Astrocyte (in vitro differentiated cells and primary cell): ENCODE data around the gene KRT77. TPM values are rescaled to one million over a fixed set of nuclear protein-coding genes. Genes with fewer than 3 reads are reported as not detected.

Experiments
- DNase-seq: peaks from one replicate; pipeline ENCODE4 v3.0.0-alpha.2; 2010; ENCODE audit warnings: low read depth
- FAIRE-seq: peaks from 2 replicates; lab custom pipeline; 2011; peaks lifted over from hg19 to GRCh38; lab: Jason Lieb, UNC
- H2AFZ ChIP-seq: 2 replicates; pipeline ENCODE4 v1.6.0; 2012; ENCODE audit warnings: low read depth, low read length, inconsistent platforms
- H3K27ac ChIP-seq: 2 replicates; pipeline ENCODE4 v1.5.1; 2011; ENCODE audit warnings: low read depth, low read length, inconsistent platforms
- H3K27me3 ChIP-seq: 2 replicates; pipeline ENCODE4 v1.6.0; 2011; ENCODE audit warnings: low read length, inconsistent platforms; ENCODE audit not compliant: insufficient read depth
- H3K36me3 ChIP-seq: 2 replicates; pipeline ENCODE4 v1.5.1; 2011; ENCODE audit warnings: low read length, inconsistent platforms; ENCODE audit not compliant: insufficient read depth
- H3K4me1 ChIP-seq: 2 replicates; pipeline ENCODE4 v1.5.1; 2011; ENCODE audit warnings: low read length, inconsistent platforms; ENCODE audit not compliant: insufficient read depth
- H3K4me2 ChIP-seq: 2 replicates; pipeline ENCODE4 v1.6.0; 2012; ENCODE audit warnings: low read length, inconsistent platforms
- H3K4me3 ChIP-seq: 2 replicates; pipeline ENCODE4 v1.5.1; 2011; ENCODE audit warnings: low read depth, mild to moderate bottlenecking, low read length, inconsistent platforms; ENCODE audit not compliant: insufficient read depth
- H3K79me2 ChIP-seq: 2 replicates; pipeline ENCODE4 v1.6.0; 2012; ENCODE audit warnings: mild to moderate bottlenecking, low read length, inconsistent platforms; ENCODE audit not compliant: insufficient read depth
- H3K9ac ChIP-seq: 2 replicates; pipeline ENCODE4 v1.6.0; 2012; ENCODE audit warnings: mild to moderate bottlenecking, low read length, inconsistent platforms
- H3K9me3 ChIP-seq: 2 replicates; pipeline ENCODE4 v1.5.1; 2012; ENCODE audit warnings: low read depth, mild to moderate bottlenecking, low read length, inconsistent platforms; ENCODE audit not compliant: insufficient read depth
- H4K20me1 ChIP-seq: 2 replicates; pipeline ENCODE4 v1.6.0; 2012; ENCODE audit warnings: low read length, inconsistent platforms; ENCODE audit not compliant: insufficient read depth
- H3K27ac Mint-ChIP-seq: one replicate; pipeline ENCODE4 v1.8.0; 2021; ENCODE audit warnings: mild to moderate bottlenecking, mixed read lengths; ENCODE audit not compliant: unreplicated experiment
- H3K27me3 Mint-ChIP-seq: one replicate; pipeline ENCODE4 v1.8.0; 2021; ENCODE audit warnings: low read depth, mixed read lengths; ENCODE audit not compliant: unreplicated experiment
- H3K36me3 Mint-ChIP-seq: one replicate; pipeline ENCODE4 v1.8.0; 2021; ENCODE audit warnings: low read depth, mixed read lengths; ENCODE audit not compliant: unreplicated experiment
- H3K4me1 Mint-ChIP-seq: one replicate; pipeline ENCODE4 v1.8.0; 2021; ENCODE audit warnings: low read depth, mixed read lengths; ENCODE audit not compliant: unreplicated experiment
- H3K4me3 Mint-ChIP-seq: one replicate; pipeline ENCODE4 v1.8.0; 2021; ENCODE audit warnings: mild to moderate bottlenecking, moderate library complexity, mixed read lengths; ENCODE audit not compliant: unreplicated experiment
- H3K9me3 Mint-ChIP-seq: one replicate; pipeline ENCODE4 v1.8.0; 2021; ENCODE audit warnings: mild to moderate bottlenecking, mixed read lengths; ENCODE audit not compliant: unreplicated experiment
- EZH2 ChIP-seq: IDR thresholded peaks from 2 replicates; pipeline ENCODE4 v1.6.1; 2012; ENCODE audit warnings: mild to moderate bottlenecking, low read length, inconsistent platforms; ENCODE audit not compliant: insufficient read depth
- total RNA-seq: library from RNA; stranded (reverse); gene quantifications from 2 replicates; pipeline ENCODE4 v1.2.1, GENCODE V29; 2021
- TF ChIP-seq, protein P1 (sequence below): IDR thresholded peaks from 2 replicates; pipeline ENCODE4 v1.5.1; 2011; ENCODE audit warnings: low read depth, mild to moderate bottlenecking, inconsistent platforms, low read length, moderate library complexity; ENCODE audit not compliant: insufficient read depth

The KRT77 gene
- total RNA-seq, 1 donor from 2014 or later = not detected

DNA sequence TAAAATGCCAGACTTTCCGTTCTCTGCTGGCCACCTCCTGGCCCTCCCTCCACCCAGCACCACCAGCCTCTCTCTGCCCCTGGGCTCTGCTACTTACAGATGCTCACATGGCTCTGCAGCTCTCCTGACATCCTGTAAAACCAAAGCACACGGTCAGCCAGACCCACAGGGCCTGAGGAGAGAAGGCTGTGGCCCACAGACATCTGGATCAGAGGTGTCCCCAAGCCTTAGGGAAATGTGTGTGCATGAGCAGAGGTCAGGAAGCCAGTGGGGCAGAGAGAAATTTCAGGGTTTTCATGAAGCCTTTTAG is 11.5 kb downstream of the KRT77 start:
- Histone ChIP-seq H3K36me3 (no peaks in the 10 kb centered on the region), H3K79me2 (no peaks in the 10 kb centered on the region), H2AFZ (no peak overlapping the region), H3K9me3 (no peaks in the 10 kb centered on the region), H3K27ac (no peak overlapping the region), H3K4me3 (no peak overlapping the region), H4K20me1 (no peaks in the 10 kb centered on the region), H3K27me3 (peaks cover 49% of the 10 kb centered on the region), H3K4me1 (no peaks in the 10 kb centered on the region), H3K9ac (no peak overlapping the region), H3K4me2 (no peak overlapping the region)
- Mint-ChIP-seq H3K27ac (no peak overlapping the region), H3K36me3 (no peaks in the 10 kb centered on the region), H3K4me1 (peaks cover 9% of the 10 kb centered on the region), H3K9me3 (peaks cover 4% of the 10 kb centered on the region), H3K4me3 (no peak overlapping the region), H3K27me3 (peaks cover 82% of the 10 kb centered on the region)
- no peak for TF ChIP-seq EZH2
- FAIRE-seq (no peak), DNase-seq (no peak)

DNA sequence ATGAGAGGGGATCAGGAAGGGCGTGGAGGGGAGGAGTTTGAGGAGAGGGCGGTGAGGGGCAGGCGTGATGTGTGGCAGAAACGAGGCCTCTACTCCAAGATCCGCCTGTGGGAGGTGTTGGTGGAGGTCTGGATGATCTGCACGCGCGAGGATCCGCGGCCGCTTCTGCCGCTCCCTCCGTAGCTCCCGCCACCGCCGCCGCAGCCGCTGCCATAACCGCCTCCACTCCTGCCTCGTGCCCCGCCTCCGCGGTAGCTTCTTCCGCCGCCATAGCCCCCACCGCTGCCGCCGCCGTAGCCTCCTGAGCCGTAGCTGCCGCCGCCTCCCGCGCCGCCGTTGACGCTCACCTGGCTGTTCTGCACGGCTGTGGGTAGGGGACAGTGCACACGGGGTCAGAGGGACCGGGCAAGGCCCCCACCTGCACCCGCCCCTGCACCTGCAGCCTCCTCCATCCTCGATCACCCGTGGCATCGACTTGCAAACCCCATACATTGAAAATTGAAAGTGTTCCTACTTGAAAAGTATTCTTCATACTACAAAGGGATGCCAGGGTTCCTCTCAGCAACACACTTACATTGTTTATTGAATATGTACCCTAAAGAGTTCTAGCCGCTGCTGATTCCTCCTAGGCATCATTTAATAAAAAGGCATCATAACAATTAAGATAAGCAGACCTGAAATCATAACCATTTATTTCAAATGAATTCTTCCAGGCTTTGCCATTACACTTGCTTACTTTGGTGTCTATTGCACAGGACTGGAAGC is 12.1 kb downstream of the KRT77 start:
- H3K36me3 ChIP-seq = no peaks in the 10 kb centered on the region
- H3K79me2 ChIP-seq = no peaks in the 10 kb centered on the region
- Mint-ChIP-seq H3K36me3 (no peaks in the 10 kb centered on the region), H3K27me3 (peaks cover 83% of the 10 kb centered on the region), H3K4me3 (peak overlapping the region; percentile 68), H3K27ac (no peak overlapping the region), H3K4me1 (peaks cover 9% of the 10 kb centered on the region), H3K9me3 (peaks cover 4% of the 10 kb centered on the region)
- FAIRE-seq (no peak), DNase-seq (no peak)
- peak overlapping the region; percentile 52 for H2AFZ ChIP-seq
- no peaks in the 10 kb centered on the region for H3K9me3 ChIP-seq
- no peak overlapping the region for H3K4me3 ChIP-seq
- no peaks in the 10 kb centered on the region for H4K20me1 ChIP-seq
- H3K4me2 ChIP-seq = peak overlapping the region; percentile 70
- peaks cover 52% of the 10 kb centered on the region for H3K27me3 ChIP-seq
- TF ChIP-seq, protein P1, sequence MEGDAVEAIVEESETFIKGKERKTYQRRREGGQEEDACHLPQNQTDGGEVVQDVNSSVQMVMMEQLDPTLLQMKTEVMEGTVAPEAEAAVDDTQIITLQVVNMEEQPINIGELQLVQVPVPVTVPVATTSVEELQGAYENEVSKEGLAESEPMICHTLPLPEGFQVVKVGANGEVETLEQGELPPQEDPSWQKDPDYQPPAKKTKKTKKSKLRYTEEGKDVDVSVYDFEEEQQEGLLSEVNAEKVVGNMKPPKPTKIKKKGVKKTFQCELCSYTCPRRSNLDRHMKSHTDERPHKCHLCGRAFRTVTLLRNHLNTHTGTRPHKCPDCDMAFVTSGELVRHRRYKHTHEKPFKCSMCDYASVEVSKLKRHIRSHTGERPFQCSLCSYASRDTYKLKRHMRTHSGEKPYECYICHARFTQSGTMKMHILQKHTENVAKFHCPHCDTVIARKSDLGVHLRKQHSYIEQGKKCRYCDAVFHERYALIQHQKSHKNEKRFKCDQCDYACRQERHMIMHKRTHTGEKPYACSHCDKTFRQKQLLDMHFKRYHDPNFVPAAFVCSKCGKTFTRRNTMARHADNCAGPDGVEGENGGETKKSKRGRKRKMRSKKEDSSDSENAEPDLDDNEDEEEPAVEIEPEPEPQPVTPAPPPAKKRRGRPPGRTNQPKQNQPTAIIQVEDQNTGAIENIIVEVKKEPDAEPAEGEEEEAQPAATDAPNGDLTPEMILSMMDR = no peak
- TF ChIP-seq EZH2 = peak; percentile 53
- no peaks in the 10 kb centered on the region for H3K4me1 ChIP-seq
- H3K9ac ChIP-seq = no peak overlapping the region
- H3K27ac ChIP-seq = no peak overlapping the region

DNA sequence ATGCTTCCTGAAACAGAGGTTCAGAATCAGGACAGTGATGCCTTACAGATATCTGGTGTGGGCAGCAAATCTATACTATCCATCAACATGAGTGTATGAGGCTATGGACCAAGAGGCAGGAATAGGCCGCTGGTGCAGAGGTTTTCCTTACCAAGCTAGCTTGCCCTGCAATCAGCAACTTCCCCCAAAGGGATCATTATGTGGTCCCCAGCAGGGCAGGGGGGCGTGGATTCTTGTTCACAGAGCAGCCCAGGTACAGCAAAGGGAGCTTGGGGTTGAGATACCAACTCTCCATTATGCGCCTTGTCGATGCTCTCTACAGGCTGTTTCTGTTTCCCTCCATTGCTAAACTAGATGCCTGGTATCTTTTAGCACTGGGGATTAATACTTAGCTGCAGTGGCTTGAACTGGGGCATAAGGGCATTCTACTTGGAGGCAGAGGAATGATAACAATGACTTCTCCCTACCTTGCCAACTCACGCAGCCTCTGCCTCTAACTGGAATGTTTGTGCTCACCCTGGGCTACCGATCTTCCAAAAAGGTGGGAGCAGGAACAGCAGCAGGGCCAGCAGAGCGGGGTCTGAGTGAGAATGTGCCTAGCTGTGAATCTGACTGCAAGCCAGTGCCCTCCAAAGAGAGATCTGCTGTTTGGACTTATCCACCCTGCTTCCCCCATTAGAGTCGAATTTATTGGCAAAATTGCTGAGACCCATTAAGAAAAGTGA is 12.8 kb downstream of the KRT77 start:
- Mint-ChIP-seq H3K27ac (no peak overlapping the region), H3K4me3 (peak overlapping the region; percentile 68), H3K9me3 (peaks cover 4% of the 10 kb centered on the region), H3K36me3 (no peaks in the 10 kb centered on the region), H3K27me3 (peaks cover 83% of the 10 kb centered on the region), H3K4me1 (peaks cover 9% of the 10 kb centered on the region)
- no peak for DNase-seq
- Histone ChIP-seq H3K27ac (no peak overlapping the region), H3K4me3 (no peak overlapping the region), H4K20me1 (no peaks in the 10 kb centered on the region), H3K4me2 (peak overlapping the region; percentile 70), H3K27me3 (peaks cover 54% of the 10 kb centered on the region), H3K9ac (no peak overlapping the region), H2AFZ (peak overlapping the region; percentile 52), H3K9me3 (no peaks in the 10 kb centered on the region), H3K4me1 (no peaks in the 10 kb centered on the region), H3K79me2 (no peaks in the 10 kb centered on the region), H3K36me3 (no peaks in the 10 kb centered on the region)
- TF ChIP-seq, protein P1 = no peak
- TF ChIP-seq EZH2 = no peak
- no peak for FAIRE-seq
